HepG2 (cell line): Measurements from ENCODE around the gene SHROOM1. TPM values are rescaled to one million over a fixed set of nuclear protein-coding genes. Genes with fewer than 3 reads are reported as not detected.

Experiments
- ADNP ChIP-seq: sonication (generic); formaldehyde crosslinking; IDR thresholded peaks from 2 replicates; pipeline ENCODE4 v1.4.0; 2020; ENCODE audit warnings: missing genetic modification reagents
- CERS6 ChIP-seq: sonication (generic); formaldehyde crosslinking; IDR thresholded peaks from 2 replicates; pipeline ENCODE4 v1.5.0; 2020; ENCODE audit warnings: missing genetic modification reagents
- CREB3 ChIP-seq: sonication (generic); formaldehyde crosslinking; IDR thresholded peaks from 2 replicates; pipeline ENCODE4 v1.5.0; 2020; ENCODE audit warnings: missing genetic modification reagents
- CREBL2 ChIP-seq: sonication (generic); formaldehyde crosslinking; IDR thresholded peaks from 2 replicates; pipeline ENCODE4 v1.8.1; 2023; ENCODE audit warnings: missing genetic modification reagents, mild to moderate bottlenecking, borderline replicate concordance
- FLYWCH1 ChIP-seq: sonication (generic); formaldehyde crosslinking; IDR thresholded peaks from 2 replicates; pipeline ENCODE4 v1.8.1; 2023; ENCODE audit warnings: mild to moderate bottlenecking, missing genetic modification reagents
- MAZ ChIP-seq, 2 experiments: sonication (generic) in 1 of 2; formaldehyde crosslinking in 1 of 2; IDR thresholded peaks; 2 replicates each; pipeline versions ENCODE4 v1.5.0 to v1.6.1; 2012 to 2020; ENCODE audit warnings: low read depth in 2 of 2, mild to moderate bottlenecking in 2 of 2, borderline replicate concordance in 1 of 2, improper control_type of control experiment in 1 of 2, low read length in 1 of 2, missing genetic modification reagents in 1 of 2, moderate library complexity in 1 of 2
- MTA3 ChIP-seq: sonication (generic); formaldehyde crosslinking; IDR thresholded peaks from 2 replicates; pipeline ENCODE4 v1.4.0; 2020; ENCODE audit warnings: missing genetic modification reagents
- NFAT5 ChIP-seq: sonication (generic); formaldehyde crosslinking; IDR thresholded peaks from 2 replicates; pipeline ENCODE4 v1.4.0; 2020; ENCODE audit warnings: missing genetic modification reagents
- NR2C2 ChIP-seq: sonication (generic); formaldehyde crosslinking; IDR thresholded peaks from 2 replicates; pipeline ENCODE4 v1.4.0; 2020; ENCODE audit warnings: missing genetic modification reagents, mild to moderate bottlenecking, moderate library complexity, borderline replicate concordance
- RARG ChIP-seq: sonication (generic); formaldehyde crosslinking; IDR thresholded peaks from 2 replicates; pipeline ENCODE4 v1.4.0; 2020; ENCODE audit warnings: low read depth, mild to moderate bottlenecking, missing genetic modification reagents
- TAF15 ChIP-seq: fragments of 200-400 bp; formaldehyde crosslinking; IDR thresholded peaks from one replicate; pipeline ENCODE4 v1.6.1; 2018; ENCODE audit warnings: mild to moderate bottlenecking, low read depth, low read length; ENCODE audit not compliant: poor library complexity, severe bottlenecking
- TARDBP ChIP-seq: sonication (generic); formaldehyde crosslinking; IDR thresholded peaks from 2 replicates; pipeline ENCODE4 v1.8.0; 2022; ENCODE audit warnings: mild to moderate bottlenecking, missing genetic modification reagents
- ZNF121 ChIP-seq: sonication (generic); formaldehyde crosslinking; IDR thresholded peaks from 2 replicates; pipeline ENCODE4 v1.5.0; 2020; ENCODE audit warnings: mild to moderate bottlenecking, missing genetic modification reagents
- ZNF691 ChIP-seq: sonication (generic); formaldehyde crosslinking; IDR thresholded peaks from 2 replicates; pipeline ENCODE4 v1.4.0; 2020; ENCODE audit warnings: missing genetic modification reagents, low read depth, mild to moderate bottlenecking, borderline replicate concordance
- polyA plus RNA-seq, 8 experiments: library from polyadenylated mRNA; depleted of rRNA in 3 of 8; stranded (reverse) in 7 of 8; unstranded in 1 of 8; fragments of >200 nt; fragmentation: Illumina TruSeq in 4 of 8; extraction: Trizol in 4 of 8; gene quantifications; 2 replicates each; pipeline versions ENCODE4 v1.2.1 to v1.2.3, GENCODE V29; 2011 to 2016; ENCODE audit warnings: low read depth in 4 of 8, missing spikeins in 1 of 8, mixed read lengths in 1 of 8; ENCODE audit not compliant: insufficient read depth in 1 of 8
- total RNA-seq, 5 experiments: library from RNA; depleted of rRNA; stranded (reverse); fragments of >200 nt; fragmentation: Illumina TruSeq; extraction: Trizol; gene quantifications; 2 replicates each; pipeline ENCODE4 v1.2.3, GENCODE V29; 2016; ENCODE audit warnings: low read depth in 1 of 5
- TF ChIP-seq, protein P1 (sequence below): sonication (generic); formaldehyde crosslinking; IDR thresholded peaks from 2 replicates; pipeline ENCODE4 v1.5.1; 2020; ENCODE audit warnings: missing genetic modification reagents, mild to moderate bottlenecking, borderline replicate concordance
- TF ChIP-seq, protein P2 (sequence below): IDR thresholded peaks from 2 replicates; pipeline ENCODE4 v1.6.1; 2016; ENCODE audit warnings: mild to moderate bottlenecking

SHROOM1 gene
- total and polyA plus RNA-seq, 2 of the 13 experiments (the other 11 are each of a cell fraction or from before 2014, with no cell fraction given): 18.2 to 25.7 TPM

DNA sequence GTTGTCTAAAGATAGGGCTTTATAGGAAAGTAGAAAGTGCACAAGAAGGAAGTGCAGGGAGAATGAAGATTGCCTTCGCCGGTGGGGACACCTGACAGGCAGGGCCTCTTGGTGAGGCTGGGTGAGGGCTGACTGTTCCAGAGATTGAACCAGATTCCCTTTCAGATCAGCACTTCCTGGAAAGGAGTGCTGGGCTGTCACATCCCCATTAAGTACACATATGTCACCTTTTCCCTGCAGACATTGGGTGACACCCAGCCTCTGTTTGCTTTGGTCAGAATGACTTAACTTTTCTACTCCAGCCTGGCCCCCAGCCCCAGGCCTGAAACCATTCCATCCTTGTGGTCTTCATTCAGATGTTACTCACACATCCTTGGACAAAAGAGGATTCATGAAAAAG lies 7.4 kb upstream of the SHROOM1 start (continued):
- TF ChIP-seq CREB3 (CRISPR knock-in tag) (no peak), CERS6 (CRISPR knock-in tag) (no peak), ADNP (CRISPR knock-in tag) (no peak), ZNF691 (peak; percentile 46; the same call in 1 of the 2 replicates), FLYWCH1 (CRISPR knock-in tag) (no peak), RARG (CRISPR knock-in tag) (no peak), ZNF121 (CRISPR knock-in tag) (no peak), NR2C2 (CRISPR knock-in tag) (no peak), TARDBP (CRISPR knock-in tag) (no peak; the same call in 1 of the 2 replicates), NFAT5 (CRISPR knock-in tag) (no peak), CREBL2 (CRISPR knock-in tag) (no peak), MAZ (IDR thresholded peaks at IDR 0.05; ENCODE audit: borderline replicate concordance, low read depth, low read length) (peak; percentile 51; the same call in 1 of the 2 replicates), MAZ (CRISPR knock-in tag; IDR thresholded peaks at IDR 0.05; ENCODE audit: low read depth) (peak; percentile 67), MTA3 (CRISPR knock-in tag) (no peak), TAF15 (no peak)
- TF ChIP-seq, protein P1, sequence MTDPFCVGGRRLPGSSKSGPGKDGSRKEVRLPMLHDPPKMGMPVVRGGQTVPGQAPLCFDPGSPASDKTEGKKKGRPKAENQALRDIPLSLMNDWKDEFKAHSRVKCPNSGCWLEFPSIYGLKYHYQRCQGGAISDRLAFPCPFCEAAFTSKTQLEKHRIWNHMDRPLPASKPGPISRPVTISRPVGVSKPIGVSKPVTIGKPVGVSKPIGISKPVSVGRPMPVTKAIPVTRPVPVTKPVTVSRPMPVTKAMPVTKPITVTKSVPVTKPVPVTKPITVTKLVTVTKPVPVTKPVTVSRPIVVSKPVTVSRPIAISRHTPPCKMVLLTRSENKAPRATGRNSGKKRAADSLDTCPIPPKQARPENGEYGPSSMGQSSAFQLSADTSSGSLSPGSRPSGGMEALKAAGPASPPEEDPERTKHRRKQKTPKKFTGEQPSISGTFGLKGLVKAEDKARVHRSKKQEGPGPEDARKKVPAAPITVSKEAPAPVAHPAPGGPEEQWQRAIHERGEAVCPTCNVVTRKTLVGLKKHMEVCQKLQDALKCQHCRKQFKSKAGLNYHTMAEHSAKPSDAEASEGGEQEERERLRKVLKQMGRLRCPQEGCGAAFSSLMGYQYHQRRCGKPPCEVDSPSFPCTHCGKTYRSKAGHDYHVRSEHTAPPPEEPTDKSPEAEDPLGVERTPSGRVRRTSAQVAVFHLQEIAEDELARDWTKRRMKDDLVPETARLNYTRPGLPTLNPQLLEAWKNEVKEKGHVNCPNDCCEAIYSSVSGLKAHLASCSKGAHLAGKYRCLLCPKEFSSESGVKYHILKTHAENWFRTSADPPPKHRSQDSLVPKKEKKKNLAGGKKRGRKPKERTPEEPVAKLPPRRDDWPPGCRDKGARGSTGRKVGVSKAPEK (CRISPR knock-in tag): no peak
- TF ChIP-seq, protein P2, sequence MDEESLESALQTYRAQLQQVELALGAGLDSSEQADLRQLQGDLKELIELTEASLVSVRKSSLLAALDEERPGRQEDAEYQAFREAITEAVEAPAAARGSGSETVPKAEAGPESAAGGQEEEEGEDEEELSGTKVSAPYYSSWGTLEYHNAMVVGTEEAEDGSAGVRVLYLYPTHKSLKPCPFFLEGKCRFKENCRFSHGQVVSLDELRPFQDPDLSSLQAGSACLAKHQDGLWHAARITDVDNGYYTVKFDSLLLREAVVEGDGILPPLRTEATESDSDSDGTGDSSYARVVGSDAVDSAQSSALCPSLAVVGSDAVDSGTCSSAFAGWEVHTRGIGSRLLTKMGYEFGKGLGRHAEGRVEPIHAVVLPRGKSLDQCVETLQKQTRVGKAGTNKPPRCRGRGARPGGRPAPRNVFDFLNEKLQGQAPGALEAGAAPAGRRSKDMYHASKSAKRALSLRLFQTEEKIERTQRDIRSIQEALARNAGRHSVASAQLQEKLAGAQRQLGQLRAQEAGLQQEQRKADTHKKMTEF (CRISPR knock-in tag): peak; percentile 61; the same call in 1 of the 2 replicates
